T-cell (primary cell): Measurements from ENCODE around the gene SORL1. TPM values are rescaled to one million over a fixed set of nuclear protein-coding genes. Genes with fewer than 3 reads are reported as not detected.
"Not testable (repeated sequence)": the region's sequence is repeated elsewhere in the genome, so short reads cannot be mapped to it uniquely, and the experiment has no call there.

ENCODE experiments used
- ATAC-seq, 4 experiments: fragments of 200-7000 bp in 3 of 4; fragments of 150-1000 bp in 1 of 4; cut with Tn5 transposase; replicated peaks in 1 of 4; 1 replicate in 3 of 4; 2 replicates in 1 of 4; pipeline ENCODE4 v1.10.0; 2021; ENCODE audit warnings: moderate library complexity in 3 of 4, mild to moderate bottlenecking in 2 of 4, moderate number of reproducible peaks in 1 of 4
- CTCF ChIA-PET, 2 donors: fragments of 300-600 bp; sonication (Branson Sonifier 250); formaldehyde crosslinking; loops; one replicate each; lab custom pipeline; 2022; ENCODE audit warnings: antibody characterized with exemption in 2 of 2; lab: Charles Lee
- POLR2A ChIA-PET, 2 donors: fragments of 300-600 bp; sonication (Branson Sonifier 250); formaldehyde crosslinking; loops; one replicate each; lab custom pipeline; 2022; ENCODE audit warnings: antibody characterized with exemption in 2 of 2; lab: Charles Lee
- DNase-seq, 35 experiments: peaks; one replicate each; pipeline versions ENCODE4 v3.0.0 to v3.0.0-alpha.2; 2013 to 2023
- H3K27ac ChIP-seq: one replicate; pipeline ENCODE4 v1.5.1; 2013; ENCODE audit warnings: low read length
- H3K27me3 ChIP-seq, 2 experiments: replicated peaks in 1 of 2; 1 replicate in 1 of 2; 2 replicates in 1 of 2; pipeline versions ENCODE4 v1.6.1 to v1.7.0; 2013; ENCODE audit warnings: low read length in 1 of 2, mixed read lengths in 1 of 2; ENCODE audit not compliant: control insufficient read depth in 2 of 2, insufficient read depth in 2 of 2; ENCODE audit errors: extremely low read depth in 1 of 2
- H3K36me3 ChIP-seq, 2 donors: 1 replicate in 1 of 2; 2 replicates in 1 of 2; pipeline versions ENCODE4 v1.6.1 to v1.7.0; 2013; ENCODE audit warnings: low read length in 1 of 2; ENCODE audit not compliant: control insufficient read depth in 2 of 2, insufficient read depth in 1 of 2; ENCODE audit errors: extremely low read depth in 1 of 2
- H3K4me1 ChIP-seq, 2 experiments: 1 replicate in 1 of 2; 2 replicates in 1 of 2; pipeline versions ENCODE4 v1.6.1 to v1.7.0; 2013; ENCODE audit warnings: low read length in 2 of 2, mixed read lengths in 1 of 2; ENCODE audit not compliant: insufficient read depth in 2 of 2, control insufficient read depth in 1 of 2; ENCODE audit errors: extremely low read depth in 1 of 2
- H3K4me3 ChIP-seq, 2 donors: 1 replicate in 1 of 2; 2 replicates in 1 of 2; pipeline versions ENCODE4 v1.5.1 to v1.7.0; 2013; ENCODE audit warnings: mild to moderate bottlenecking in 2 of 2, low read length in 1 of 2, moderate library complexity in 1 of 2; ENCODE audit not compliant: control insufficient read depth in 1 of 2; ENCODE audit errors: extremely low read depth in 1 of 2
- H3K9me3 ChIP-seq: 2 replicates; pipeline ENCODE4 v1.7.0; 2013
- H3K27ac Mint-ChIP-seq, 2 donors: one replicate each; pipeline ENCODE4 v1.8.0; 2020 to 2021; ENCODE audit warnings: mild to moderate bottlenecking in 2 of 2, mixed read lengths in 2 of 2
- H3K27me3 Mint-ChIP-seq, 2 donors: one replicate each; pipeline ENCODE4 v1.8.0; 2021 to 2022; ENCODE audit warnings: mixed read lengths in 2 of 2
- H3K36me3 Mint-ChIP-seq: one replicate; pipeline ENCODE4 v1.8.0; 2021; ENCODE audit warnings: mixed read lengths
- H3K4me1 Mint-ChIP-seq, 3 donors: one replicate each; pipeline ENCODE4 v1.8.0; 2020 to 2022; ENCODE audit warnings: mixed read lengths in 3 of 3, mild to moderate bottlenecking in 1 of 3
- H3K4me3 Mint-ChIP-seq, 3 donors: one replicate each; pipeline ENCODE4 v1.8.0; 2020 to 2022; ENCODE audit warnings: mild to moderate bottlenecking in 3 of 3, mixed read lengths in 3 of 3, moderate library complexity in 3 of 3
- H3K9me3 Mint-ChIP-seq, 3 donors: one replicate each; pipeline ENCODE4 v1.8.0; 2020 to 2022; ENCODE audit warnings: mixed read lengths in 3 of 3
- WGBS: methylation state at CpG from one replicate; pipeline ENCODE4 v1.1.5; 2013; ENCODE audit warnings: missing lambda C conversion rate; ENCODE audit not compliant: insufficient coverage; 5-methylcytosine and 5-hydroxymethylcytosine counted together
- total RNA-seq, 35 experiments: library from RNA in 6 of 35; stranded (reverse) in 6 of 35; fragments of 120-200 nt in 1 of 35; gene quantifications; one replicate each; pipeline versions ENCODE4 v1.2.1 to v1.2.4 and lab custom pipeline; 2013 to 2026

The SORL1 gene
- total RNA-seq, 5 donors from 2014 or later (not counting 1 experiment from before 2014, with no cell fraction given), result 361 to 422 (median 392) TPM

DNA sequence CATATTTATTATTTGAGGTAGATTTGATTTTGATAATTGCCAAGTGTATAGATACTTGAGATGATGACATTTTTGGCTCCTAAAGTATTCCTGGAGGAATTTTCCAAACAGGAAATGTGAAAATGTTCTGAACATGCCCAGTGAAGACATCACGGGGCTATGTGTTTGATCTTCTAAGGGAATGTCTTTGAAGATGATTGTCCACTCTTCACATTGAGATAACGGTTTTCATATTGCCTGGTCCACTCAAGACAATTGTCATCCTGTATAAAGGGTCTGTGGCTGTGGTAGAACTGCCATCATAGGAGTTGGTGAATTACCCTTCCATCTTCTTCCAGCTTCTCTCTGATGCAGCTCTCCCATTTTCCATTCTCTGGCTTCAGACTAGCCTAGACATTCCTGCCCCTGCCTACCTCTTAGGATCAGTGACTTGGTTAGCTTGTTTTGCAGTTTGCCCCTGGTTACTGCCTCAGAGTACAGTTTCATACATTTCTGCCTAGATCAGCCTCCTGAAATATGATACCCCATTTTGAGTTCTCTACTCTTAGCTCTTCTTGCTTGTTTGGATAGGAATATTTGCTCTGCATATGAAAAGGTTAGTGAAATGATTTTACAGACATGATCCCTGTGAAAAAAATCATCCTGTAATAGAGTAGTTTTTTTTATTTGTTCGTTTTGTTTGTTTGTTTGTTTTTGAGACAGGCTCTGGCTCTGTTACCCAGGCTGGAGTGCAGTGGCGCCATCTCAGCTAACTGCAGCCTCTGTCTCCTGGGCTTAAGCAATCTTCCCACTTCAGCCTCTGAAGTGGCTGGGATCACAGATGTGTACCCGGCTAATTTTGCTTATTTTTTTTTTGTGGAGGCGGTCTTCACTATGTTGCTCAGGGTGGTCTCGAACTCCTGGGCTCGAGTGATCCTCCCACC is 112.0 kb downstream of the SORL1 start:
- ATAC-seq (no peak), DNase-seq (no peak)
- no peak overlapping the region for H3K27ac ChIP-seq
- Mint-ChIP-seq H3K36me3 (peaks cover 62% of the 10 kb centered on the region), H3K9me3 (no peaks in the 10 kb centered on the region), H3K4me1 (peaks cover 26 to 37% (median 31%) of the 10 kb centered on the region in 3 donors), H3K27me3 (no peaks in the 10 kb centered on the region), H3K4me3 (no peak overlapping the region), H3K27ac (peak overlapping the region in 1 of 2 donors; percentile 71)
- ChIA-PET POLR2A (interaction anchor here in 1 of 2 donors (0.6 kb wide), 1 partner anchor 12 kb away, joined by 5 read pairs; no protein-coding TSS in a partner anchor), CTCF (no interaction called here)
- H3K4me3 ChIP-seq, result no peak overlapping the region
- WGBS, result 100% methylated on average over 2 of the region's 8 CpGs
- peaks cover 0 to 84% of the 10 kb centered on the region in 2 donors for H3K36me3 ChIP-seq
- no peaks in the 10 kb centered on the region for H3K4me1 ChIP-seq
- H3K27me3 ChIP-seq, result no peaks in the 10 kb centered on the region
- H3K9me3 ChIP-seq, result no peaks in the 10 kb centered on the region

GRCh38 chr11:121564948-121565684 is 113.0 kb downstream of the SORL1 start:
- ChIA-PET POLR2A (interaction anchor here (0.5 to 0.6 kb wide), 2 partner anchors 11 to 18 kb away, joined by 5 read pairs; no protein-coding TSS in a partner anchor), CTCF (interaction anchor here in 1 of 2 donors (0.6 kb wide), 1 partner anchor 1052 kb away, joined by 4 read pairs; no protein-coding TSS in a partner anchor)
- H3K4me3 Mint-ChIP-seq, result no peak overlapping the region
- 100% methylated on average over 1 of the region's 5 CpGs for WGBS
- no peaks in the 10 kb centered on the region for H3K9me3 ChIP-seq
- ATAC-seq (no peak), DNase-seq (no peak)
- no peaks in the 10 kb centered on the region for H3K27me3 Mint-ChIP-seq
- no peak overlapping the region for H3K4me3 ChIP-seq
- peaks cover 20 to 30% (median 29%) of the 10 kb centered on the region in 3 donors for H3K4me1 Mint-ChIP-seq
- peaks cover 60% of the 10 kb centered on the region for H3K36me3 Mint-ChIP-seq
- H3K36me3 ChIP-seq, result peaks cover 0 to 79% of the 10 kb centered on the region in 2 donors
- H3K9me3 Mint-ChIP-seq, result no peaks in the 10 kb centered on the region
- H3K4me1 ChIP-seq, result no peaks in the 10 kb centered on the region
- no peak overlapping the region for H3K27ac ChIP-seq
- no peak overlapping the region for H3K27ac Mint-ChIP-seq
- H3K27me3 ChIP-seq, result no peaks in the 10 kb centered on the region

GRCh38 chr11:121566279-121567168 is 114.4 kb downstream of the SORL1 start:
- no peaks in the 10 kb centered on the region for H3K27me3 Mint-ChIP-seq
- Histone ChIP-seq H3K4me3 (no peak overlapping the region), H3K27me3 (no peaks in the 10 kb centered on the region), H3K27ac (no peak overlapping the region), H3K4me1 (no peaks in the 10 kb centered on the region), H3K9me3 (no peaks in the 10 kb centered on the region), H3K36me3 (peaks cover 0 to 79% of the 10 kb centered on the region in 2 donors)
- no peaks in the 10 kb centered on the region for H3K9me3 Mint-ChIP-seq
- H3K27ac Mint-ChIP-seq, result peak overlapping the region in 1 of 2 donors; percentile 66
- CTCF ChIA-PET, result no interaction called here
- H3K36me3 Mint-ChIP-seq, result peaks cover 64% of the 10 kb centered on the region
- DNase-seq (no peak), ATAC-seq (no peak)
- 93% methylated on average over 8 of the region's 9 CpGs for WGBS
- no peak overlapping the region for H3K4me3 Mint-ChIP-seq
- POLR2A ChIA-PET, result interaction anchor here in 1 of 2 donors (0.5 kb wide), 1 partner anchor 19 kb away, joined by 3 read pairs; no protein-coding TSS in a partner anchor
- H3K4me1 Mint-ChIP-seq, result peaks cover 15 to 26% (median 20%) of the 10 kb centered on the region in 3 donors

DNA sequence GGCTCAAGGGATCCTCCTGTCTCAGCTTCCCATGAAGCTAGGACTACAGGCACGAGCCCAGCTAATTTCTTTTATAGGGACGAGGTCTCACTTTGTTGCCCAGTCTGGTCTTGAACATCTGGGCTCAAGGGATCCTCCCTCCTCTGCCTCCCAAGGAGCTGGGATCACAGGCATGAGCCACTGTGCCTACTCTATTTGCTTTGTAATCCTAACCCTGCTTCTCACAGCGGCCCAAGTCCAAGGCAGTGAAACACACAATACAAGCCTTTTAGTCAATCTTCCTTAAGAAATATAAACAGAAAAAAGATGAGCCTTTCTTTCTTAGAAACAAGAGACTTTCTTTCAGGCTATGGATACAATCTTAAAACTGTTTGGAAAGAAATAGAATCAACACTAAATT is 115.9 kb downstream of the SORL1 start:
- 93% methylated on average over 2 of the region's 3 CpGs for WGBS
- Mint-ChIP-seq H3K9me3 (no peaks in the 10 kb centered on the region), H3K4me1 (peaks cover 7 to 13% (median 8%) of the 10 kb centered on the region in 3 donors), H3K27ac (no peak overlapping the region), H3K4me3 (no peak overlapping the region), H3K27me3 (no peaks in the 10 kb centered on the region), H3K36me3 (peaks cover 67% of the 10 kb centered on the region)
- CTCF ChIA-PET, result no interaction called here
- POLR2A ChIA-PET, result no interaction called here
- H3K9me3 ChIP-seq, result no peaks in the 10 kb centered on the region
- H3K4me3 ChIP-seq, result no peak overlapping the region
- no peaks in the 10 kb centered on the region for H3K4me1 ChIP-seq
- peaks cover 4 to 82% of the 10 kb centered on the region in 2 donors for H3K36me3 ChIP-seq
- DNase-seq, result no peak
- no peak overlapping the region for H3K27ac ChIP-seq
- H3K27me3 ChIP-seq, result no peaks in the 10 kb centered on the region
- no peak for ATAC-seq

- 88% methylated on average over 13 of the region's 30 CpGs for WGBS
- H3K4me3 Mint-ChIP-seq, H3K27ac Mint-ChIP-seq, ATAC-seq, H3K4me3 ChIP-seq, POLR2A ChIA-PET, CTCF ChIA-PET, H3K4me1 Mint-ChIP-seq, DNase-seq, H3K27me3 Mint-ChIP-seq, H3K27me3 ChIP-seq, H3K4me1 ChIP-seq, H3K9me3 Mint-ChIP-seq, H3K9me3 ChIP-seq, H3K27ac ChIP-seq: not testable (repeated sequence)
- H3K36me3 Mint-ChIP-seq, result peaks cover 74% of the 10 kb centered on the region
- H3K36me3 ChIP-seq, result peaks cover 7 to 85% of the 10 kb centered on the region in 2 donors
Measured at GRCh38 chr11:121569332-121570299, 117.5 kb downstream of the SORL1 start.
